Activated CD4-positive, alpha-beta T cell treated with anti-CD3 and anti-CD28 coated beads, Interleukin-2, amount 50 U/mL, for 16 hours (primary cell): ENCODE data around the gene MBP.
"Not testable (repeated sequence)": the region's sequence is repeated elsewhere in the genome, so short reads cannot be mapped to it uniquely, and the experiment has no call there.

Source experiments
- DNase-seq: peaks from one replicate; pipeline ENCODE4 v3.0.0-alpha.2; 2020

Gene MBP

GRCh38 chr18:77043541-77044280, 88.9 kb downstream of the MBP start:
- no peak for DNase-seq

- DNase-seq = no peak
Measured at GRCh38 chr18:77042583-77042982, 90.0 kb downstream of the MBP start.

GRCh38 chr18:77039196-77040130, 93.1 kb downstream of the MBP start:
- no peak for DNase-seq

- no peak for DNase-seq
Measured at GRCh38 chr18:77038182-77038858, 94.3 kb downstream of the MBP start.

GRCh38 chr18:77037567-77037966, 95.0 kb downstream of the MBP start:
- DNase-seq = no peak

GRCh38 chr18:77035380-77036187, 97.0 kb downstream of the MBP start:
- no peak for DNase-seq

GRCh38 chr18:77033575-77033974, 99.0 kb downstream of the MBP start:
- DNase-seq = no peak

- no peak for DNase-seq
Measured at GRCh38 chr18:77032181-77032701, 100.3 kb downstream of the MBP start.

- DNase-seq = no peak
Measured at GRCh38 chr18:77031662-77032061, 100.9 kb downstream of the MBP start.

- no peak for DNase-seq
Measured at GRCh38 chr18:77030201-77030600, 102.4 kb downstream of the MBP start.

GRCh38 chr18:77025831-77026363, 106.7 kb downstream of the MBP start:
- DNase-seq = no peak

- DNase-seq = no peak
Measured at GRCh38 chr18:77025123-77025522, 107.5 kb downstream of the MBP start.

GRCh38 chr18:77024476-77024875, 108.1 kb downstream of the MBP start:
- no peak for DNase-seq

- DNase-seq = no peak
Measured at GRCh38 chr18:77023102-77023782, 109.3 kb downstream of the MBP start.

GRCh38 chr18:77022556-77022955, 110.0 kb downstream of the MBP start:
- no peak for DNase-seq

- DNase-seq = no peak
Measured at GRCh38 chr18:77022116-77022515, 110.5 kb downstream of the MBP start.

GRCh38 chr18:77021478-77021877, 111.1 kb downstream of the MBP start:
- DNase-seq = not testable (repeated sequence)

- DNase-seq = no peak
Measured at GRCh38 chr18:77021075-77021474, 111.5 kb downstream of the MBP start.

- DNase-seq = no peak
Measured at GRCh38 chr18:77020561-77020960, 112.0 kb downstream of the MBP start.

GRCh38 chr18:77019641-77020040, 112.9 kb downstream of the MBP start:
- DNase-seq = no peak

- DNase-seq = not testable (repeated sequence)
Measured at GRCh38 chr18:77018650-77019049, 113.9 kb downstream of the MBP start.
